Transverse colon (tissue), 4 donors: ENCODE measurements around the gene CD69. TPM values are rescaled to one million over a fixed set of nuclear protein-coding genes. Genes with fewer than 3 reads are reported as not detected.

Source experiments
- DNase-seq: peaks from one replicate; pipeline ENCODE4 v3.0.0-alpha.2; 2019
- H3K27ac ChIP-seq, 4 donors: fragments of 200-600 bp; sonication (generic); 2 replicates each; pipeline ENCODE4 v1.5.1; 2016 to 2018; ENCODE audit warnings: inconsistent platforms in 4 of 4
- H3K27me3 ChIP-seq: fragments of 200-600 bp; sonication (generic); 2 replicates; pipeline ENCODE4 v1.5.1; 2017; ENCODE audit warnings: inconsistent platforms
- H3K36me3 ChIP-seq, 4 donors: fragments of 200-600 bp; sonication (generic); 2 replicates each; pipeline ENCODE4 v1.5.1; 2017 to 2019; ENCODE audit warnings: inconsistent platforms in 4 of 4
- H3K4me1 ChIP-seq, 4 donors: fragments of 200-600 bp; sonication (generic); 2 replicates each; pipeline ENCODE4 v1.5.1; 2017 to 2020; ENCODE audit warnings: inconsistent platforms in 4 of 4
- H3K4me3 ChIP-seq, 4 donors: fragments of 200-600 bp; sonication (generic); 1 replicate in 1 of 4; 2 replicates in 3 of 4; pipeline versions ENCODE4 v1.5.1 to v1.6.1; 2017 to 2019; ENCODE audit warnings: inconsistent platforms in 4 of 4
- H3K9me3 ChIP-seq, 2 donors: fragments of 200-600 bp; sonication (generic); 2 replicates each; pipeline ENCODE4 v1.5.1; 2017 to 2019; ENCODE audit warnings: inconsistent platforms in 2 of 2
- EP300 ChIP-seq: sonication (generic); formaldehyde crosslinking; IDR thresholded peaks from one replicate; pipeline ENCODE4 v1.6.1; 2017; ENCODE audit warnings: antibody characterized with exemption, low read depth
- POLR2A ChIP-seq: fragments of 450-650 bp; IDR thresholded peaks from one replicate; pipeline ENCODE4 v1.6.1; 2016; ENCODE audit warnings: antibody characterized with exemption, mild to moderate bottlenecking, moderate library complexity
- POLR2AphosphoS5 ChIP-seq, 3 donors: sonication (generic); formaldehyde crosslinking; IDR thresholded peaks; one replicate each; pipeline ENCODE4 v1.6.1; 2016; ENCODE audit warnings: antibody characterized with exemption in 3 of 3
- WGBS, 2 donors: methylation state at CpG; one replicate each; pipeline ENCODE4 v1.1.5; 2018; ENCODE audit warnings: low coverage in 1 of 2; 5-methylcytosine and 5-hydroxymethylcytosine counted together
- in situ Hi-C, 4 donors: fragments of 200-750 bp; cut with MboI; loops; one replicate each; pipeline versions ENCODE4 v1.15.0 to v1.15.1; 2017; ENCODE audit warnings: low sequenced_read_pairs in 3 of 4, low pct_ligation_motif_present in 1 of 4, low pct_unique_long_range_greater_than_20kb in 1 of 4
- intact Hi-C: fragments of 100-400 bp; cut with DNase I; formaldehyde crosslinking; loops from one replicate; pipeline ENCODE4 v1.15.1; 2023; ENCODE audit warnings: low total_unique reads
- total RNA-seq, 4 donors: library from RNA; depleted of rRNA; stranded (reverse); fragments of >200 nt; gene quantifications; one replicate each; pipeline ENCODE4 v1.1.0, GENCODE V29; 2016
- TF ChIP-seq, protein P1 (sequence below), 5 experiments: fragments of 200-600 bp in 3 of 5; fragments of 450-650 bp in 2 of 5; sonication (generic) in 3 of 5; IDR thresholded peaks; 1 replicate in 2 of 5; 2 replicates in 3 of 5; pipeline ENCODE4 v1.5.1; 2016 to 2017; ENCODE audit warnings: antibody characterized with exemption in 5 of 5, inconsistent platforms in 3 of 5, mild to moderate bottlenecking in 2 of 5, moderate library complexity in 1 of 5

The CD69 gene
- total RNA-seq, 4 donors from 2014 or later, result 7.8 to 19.2 TPM; not detected in 2

DNA sequence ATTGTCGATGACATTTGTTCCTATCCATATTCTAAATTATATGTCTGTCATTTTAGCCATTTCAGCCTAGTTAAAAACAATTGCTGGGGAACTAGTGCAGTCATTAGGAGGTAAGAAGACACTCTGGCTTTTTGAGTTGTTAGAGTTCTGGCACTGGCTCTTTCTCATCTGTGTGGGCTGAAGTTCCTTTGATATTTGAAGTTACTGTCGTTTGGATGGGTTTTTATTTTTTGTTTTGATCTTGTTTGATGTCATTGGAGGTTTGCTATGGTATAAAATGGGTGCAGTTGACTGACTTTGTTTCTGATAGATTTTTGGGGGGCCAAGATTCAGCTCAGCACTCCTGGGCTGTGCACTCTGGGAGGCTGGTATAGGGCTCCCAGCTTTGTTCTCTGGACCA is 20.7 kb upstream of the CD69 start:
- intact Hi-C loops, result no loop called here
- no peaks in the 10 kb centered on the region for H3K9me3 ChIP-seq
- TF ChIP-seq POLR2A, result no peak
- TF ChIP-seq, protein P1, sequence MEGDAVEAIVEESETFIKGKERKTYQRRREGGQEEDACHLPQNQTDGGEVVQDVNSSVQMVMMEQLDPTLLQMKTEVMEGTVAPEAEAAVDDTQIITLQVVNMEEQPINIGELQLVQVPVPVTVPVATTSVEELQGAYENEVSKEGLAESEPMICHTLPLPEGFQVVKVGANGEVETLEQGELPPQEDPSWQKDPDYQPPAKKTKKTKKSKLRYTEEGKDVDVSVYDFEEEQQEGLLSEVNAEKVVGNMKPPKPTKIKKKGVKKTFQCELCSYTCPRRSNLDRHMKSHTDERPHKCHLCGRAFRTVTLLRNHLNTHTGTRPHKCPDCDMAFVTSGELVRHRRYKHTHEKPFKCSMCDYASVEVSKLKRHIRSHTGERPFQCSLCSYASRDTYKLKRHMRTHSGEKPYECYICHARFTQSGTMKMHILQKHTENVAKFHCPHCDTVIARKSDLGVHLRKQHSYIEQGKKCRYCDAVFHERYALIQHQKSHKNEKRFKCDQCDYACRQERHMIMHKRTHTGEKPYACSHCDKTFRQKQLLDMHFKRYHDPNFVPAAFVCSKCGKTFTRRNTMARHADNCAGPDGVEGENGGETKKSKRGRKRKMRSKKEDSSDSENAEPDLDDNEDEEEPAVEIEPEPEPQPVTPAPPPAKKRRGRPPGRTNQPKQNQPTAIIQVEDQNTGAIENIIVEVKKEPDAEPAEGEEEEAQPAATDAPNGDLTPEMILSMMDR (IDR thresholded peaks at IDR 0.05), result no peak
- no peak for TF ChIP-seq EP300

DNA sequence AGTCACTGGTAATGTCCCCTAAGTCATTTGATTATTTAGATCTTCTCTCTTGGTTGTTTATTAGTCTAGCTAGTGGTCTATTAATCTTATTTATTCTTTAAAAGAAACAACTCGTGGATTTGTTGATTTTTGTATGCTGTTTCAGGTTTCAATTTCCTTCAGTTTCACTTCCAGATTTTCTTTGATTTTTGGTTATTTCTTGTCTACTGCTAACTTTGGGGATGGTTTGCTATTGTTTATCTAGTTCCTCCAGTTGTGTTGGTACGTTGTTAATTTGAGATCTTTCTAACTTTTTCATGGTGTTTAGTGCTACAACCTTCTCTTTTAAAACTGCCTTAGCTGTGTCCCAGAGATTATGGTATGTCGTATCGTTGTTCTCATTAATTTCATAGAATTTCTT is 18.5 kb upstream of the CD69 start:
- H3K27ac ChIP-seq, result peak overlapping the region in 1 of 4 donors; percentile 29
- H3K9me3 ChIP-seq, result no peaks in the 10 kb centered on the region
- H3K4me1 ChIP-seq, result peaks cover 0 to 14% (median 5%) of the 10 kb centered on the region in 4 donors
- 71 to 77% methylated on average over 4 of the region's 4 CpGs for WGBS, 2 donors
- H3K36me3 ChIP-seq, result no peaks in the 10 kb centered on the region
- no peak for DNase-seq
- TF ChIP-seq, protein P1 (IDR thresholded peaks at IDR 0.05), result no peak
- no peak for TF ChIP-seq POLR2A
- no peak for TF ChIP-seq POLR2AphosphoS5 (IDR thresholded peaks at IDR 0.05)
- intact Hi-C loops (no loop called here), in situ Hi-C loops (no loop called here)
- no peaks in the 10 kb centered on the region for H3K27me3 ChIP-seq
- H3K4me3 ChIP-seq, result no peak overlapping the region

More for the DNA sequence above, 20.7 kb upstream of the CD69 start:
- Histone ChIP-seq H3K36me3 (no peaks in the 10 kb centered on the region), H3K27me3 (no peaks in the 10 kb centered on the region), H3K4me1 (no peaks in the 10 kb centered on the region), H3K27ac (no peak overlapping the region), H3K4me3 (no peak overlapping the region)
- 75 to 95% methylated on average over 2 of the region's 2 CpGs for WGBS, 2 donors
- DNase-seq, result no peak
- in situ Hi-C loops, result no loop called here

DNA sequence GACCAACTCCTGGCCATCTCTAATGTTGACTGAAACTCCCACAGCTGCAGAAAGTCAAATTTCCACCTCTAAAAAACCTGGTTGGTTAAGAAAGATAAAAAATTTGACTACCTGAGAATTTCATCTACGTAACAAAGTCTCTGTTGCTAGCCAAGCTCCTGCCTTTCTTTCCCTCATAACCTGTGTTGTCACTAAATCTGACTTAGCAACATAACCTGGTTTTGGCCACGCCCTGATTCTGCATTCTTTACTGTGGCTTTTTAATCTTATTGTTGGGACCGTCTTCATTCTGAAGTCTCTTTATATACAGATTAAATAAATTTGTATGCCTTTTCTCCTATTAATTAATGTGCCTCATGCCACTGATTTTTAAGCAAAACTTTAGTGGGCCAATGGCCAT is 16.1 kb upstream of the CD69 start:
- DNase-seq, result no peak
- peaks cover 0 to 17% (median 7%) of the 10 kb centered on the region in 4 donors for H3K4me1 ChIP-seq
- intact Hi-C loops (no loop called here), in situ Hi-C loops (no loop called here)
- no peaks in the 10 kb centered on the region for H3K9me3 ChIP-seq
- no peaks in the 10 kb centered on the region for H3K36me3 ChIP-seq
- H3K27me3 ChIP-seq, result no peaks in the 10 kb centered on the region
- no peak overlapping the region for H3K4me3 ChIP-seq
- H3K27ac ChIP-seq, result no peak overlapping the region
- TF ChIP-seq EP300 (no peak), POLR2AphosphoS5 (IDR thresholded peaks at IDR 0.05) (no peak), POLR2A (no peak)
- TF ChIP-seq, protein P1 (IDR thresholded peaks at IDR 0.05), result no peak
- WGBS, 2 donors, result 69 to 71% methylated on average over 3 of the region's 3 CpGs

DNA sequence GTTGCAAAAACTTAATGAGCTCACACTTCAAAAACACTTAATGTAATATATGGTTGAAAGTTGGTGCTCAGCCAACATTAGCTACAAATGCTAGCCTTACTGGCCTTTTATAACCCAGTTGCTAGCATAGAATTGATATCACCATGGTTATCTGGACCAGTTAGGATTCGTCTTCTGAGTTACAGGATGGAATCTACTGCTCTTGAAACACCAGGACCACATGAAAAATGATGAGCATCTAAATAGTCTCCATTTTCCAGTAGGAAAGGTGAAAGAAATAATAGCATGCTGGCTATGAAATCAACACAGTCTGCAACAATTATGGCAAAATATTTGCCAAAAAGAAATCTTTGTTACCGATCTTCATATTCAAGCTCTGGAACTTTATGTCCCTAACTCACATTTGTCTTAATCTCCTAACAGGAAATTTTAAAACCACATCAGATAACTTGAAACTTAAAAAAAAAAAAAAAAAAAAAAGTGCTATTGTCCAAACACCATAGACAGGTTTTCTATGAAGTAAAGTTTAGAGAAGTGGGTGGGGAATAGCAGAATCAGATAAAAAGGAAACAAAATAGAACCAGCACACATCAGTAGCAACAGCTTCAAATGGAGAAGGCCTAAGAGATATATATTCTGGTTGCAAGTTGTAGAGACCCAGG is 12.6 kb upstream of the CD69 start:
- no peak for DNase-seq
- Histone ChIP-seq H3K36me3 (no peaks in the 10 kb centered on the region), H3K4me3 (no peak overlapping the region), H3K27ac (no peak overlapping the region), H3K9me3 (no peaks in the 10 kb centered on the region), H3K4me1 (peaks cover 0 to 29% (median 9%) of the 10 kb centered on the region in 4 donors), H3K27me3 (no peaks in the 10 kb centered on the region)
- 51 to 59% methylated on average over 2 of the region's 2 CpGs for WGBS, 2 donors
- in situ Hi-C loops, result no loop called here
- intact Hi-C loops, result no loop called here
- TF ChIP-seq POLR2A (peak; percentile 13), EP300 (no peak), POLR2AphosphoS5 (IDR thresholded peaks at IDR 0.05) (no peak)
- TF ChIP-seq, protein P1 (IDR thresholded peaks at IDR 0.05), result no peak
